SK-N-SH (cell line): ENCODE data around the gene UBE2G2. TPM values are rescaled to one million over a fixed set of nuclear protein-coding genes. Genes with fewer than 3 reads are reported as not detected.

ENCODE experiments used
- CTCF ChIA-PET: fragments of 300-600, 350-600 bp; formaldehyde crosslinking; extraction: SDS; loops from one replicate; lab custom pipeline; 2021; lab: Yijun Ruan, JAX
- POLR2A ChIA-PET: fragments of 350-600 bp; sonication (Branson Sonifier 250); formaldehyde crosslinking; extraction: SDS; loops from one replicate; lab custom pipeline; 2020; ENCODE audit warnings: antibody characterized with exemption, inconsistent platforms; lab: Yijun Ruan, JAX
- DNase-seq: peaks from one replicate; pipeline ENCODE4 v3.0.0; 2012
- H2AFZ ChIP-seq: fragments of 200-600 bp; sonication (generic); 2 replicates; pipeline ENCODE4 v1.8.1; 2016; ENCODE audit warnings: antibody characterized with exemption, mild to moderate bottlenecking, low read depth
- H3F3A ChIP-seq: fragments of 200-600 bp; sonication (generic); replicated peaks from 2 replicates; pipeline ENCODE3; 2016; ENCODE audit warnings: antibody characterized with exemption, mild to moderate bottlenecking; ENCODE audit not compliant: insufficient read depth
- H3K27ac ChIP-seq, 2 experiments: fragments of 200-500 bp in 1 of 2; fragments of 200-600 bp in 1 of 2; sonication (Bioruptor generic) in 1 of 2; sonication (generic), shearing (Covaris generic) in 1 of 2; 2 replicates each; pipeline versions ENCODE4 v1.5.1 to v1.6.1; 2014 to 2016; ENCODE audit warnings: low read depth in 2 of 2, inconsistent platforms in 1 of 2, low read length in 1 of 2, mild to moderate bottlenecking in 1 of 2, mixed read lengths in 1 of 2
- H3K27me3 ChIP-seq: fragments of 200-600 bp; sonication (generic), shearing (Covaris generic); 2 replicates; pipeline ENCODE4 v1.6.1; 2016; ENCODE audit warnings: mixed run types; ENCODE audit not compliant: insufficient read depth
- H3K36me3 ChIP-seq, 2 experiments: fragments of 200-500 bp in 1 of 2; fragments of 200-600 bp in 1 of 2; sonication (Bioruptor generic) in 1 of 2; sonication (generic) in 1 of 2; replicated peaks in 1 of 2; 2 replicates each; pipeline versions ENCODE3 to v1.5.1; 2014 to 2016; ENCODE audit warnings: low read length in 1 of 2, mild to moderate bottlenecking in 1 of 2; ENCODE audit not compliant: insufficient read depth in 2 of 2, control insufficient read depth in 1 of 2
- H3K4me1 ChIP-seq, 2 experiments: fragments of 200-500 bp in 1 of 2; fragments of 200-600 bp in 1 of 2; sonication (Bioruptor generic) in 1 of 2; sonication (generic), shearing (Covaris generic) in 1 of 2; 2 replicates each; pipeline versions ENCODE4 v1.5.1 to v1.6.1; 2014 to 2016; ENCODE audit warnings: low read depth in 1 of 2, low read length in 1 of 2, mixed run types in 1 of 2; ENCODE audit not compliant: insufficient read depth in 2 of 2, control insufficient read depth in 1 of 2
- H3K4me2 ChIP-seq: fragments of 200-600 bp; sonication (generic), shearing (Covaris generic); 2 replicates; pipeline ENCODE4 v1.6.1; 2017; ENCODE audit warnings: mixed run types
- H3K4me3 ChIP-seq, 2 experiments: fragments of 200-500 bp in 1 of 2; fragments of 200-600 bp in 1 of 2; sonication (Bioruptor generic) in 1 of 2; sonication (generic), shearing (Covaris generic) in 1 of 2; 2 replicates each; pipeline versions ENCODE4 v1.5.1 to v1.8.1; 2014 to 2016; ENCODE audit warnings: low read depth in 2 of 2, inconsistent platforms in 1 of 2, low read length in 1 of 2, mild to moderate bottlenecking in 1 of 2, mixed read lengths in 1 of 2, moderate library complexity in 1 of 2
- H3K79me2 ChIP-seq: fragments of 200-600 bp; sonication (generic); 2 replicates; pipeline ENCODE4 v1.8.1; 2017; ENCODE audit warnings: mild to moderate bottlenecking; ENCODE audit not compliant: insufficient read depth
- H3K9ac ChIP-seq: fragments of 200-600 bp; sonication (generic); 2 replicates; pipeline ENCODE4 v1.6.1; 2017; ENCODE audit warnings: mixed run types
- H3K9me2 ChIP-seq: fragments of 200-600 bp; sonication (generic); 2 replicates; pipeline ENCODE4 v1.6.1; 2017; ENCODE audit warnings: mixed run types
- H3K9me3 ChIP-seq: fragments of 200-600 bp; sonication (generic); 2 replicates; pipeline ENCODE4 v1.6.1; 2017; ENCODE audit warnings: mixed run types, mild to moderate bottlenecking, moderate library complexity
- H4K20me1 ChIP-seq: fragments of 200-600 bp; sonication (generic); 2 replicates; pipeline ENCODE4 v1.6.1; 2017; ENCODE audit warnings: mild to moderate bottlenecking, mixed run types; ENCODE audit not compliant: insufficient read depth
- CHD2 ChIP-seq: fragments of 150-350 bp; IDR thresholded peaks from 2 replicates; pipeline ENCODE4 v1.6.1; 2018; ENCODE audit warnings: low read length; ENCODE audit not compliant: partially characterized antibody
- EP300 ChIP-seq, 2 experiments: IDR thresholded peaks; 2 replicates each; pipeline versions ENCODE4 v1.4.0 to v1.6.1; 2012; ENCODE audit warnings: borderline replicate concordance in 1 of 2, low read depth in 1 of 2, low read length in 1 of 2
- EZH2phosphoT487 ChIP-seq: fragments of 200-600 bp; sonication (generic); IDR thresholded peaks from 2 replicates; pipeline ENCODE4 v1.6.1; 2017; ENCODE audit warnings: low read depth, mixed run types, mild to moderate bottlenecking, antibody characterized with exemption, moderate library complexity, borderline replicate concordance
- FOSL2 ChIP-seq: IDR thresholded peaks from 2 replicates; pipeline ENCODE4 v1.4.0; 2012; ENCODE audit warnings: low read depth, mild to moderate bottlenecking, moderate library complexity, borderline replicate concordance
- FOXM1 ChIP-seq: IDR thresholded peaks from 2 replicates; pipeline ENCODE4 v1.4.0; 2012; ENCODE audit warnings: low read depth, mild to moderate bottlenecking
- GABPA ChIP-seq: IDR thresholded peaks from 2 replicates; pipeline ENCODE4 v1.4.0; 2012; ENCODE audit warnings: low read depth, mild to moderate bottlenecking
- IRF3 ChIP-seq: fragments of 150-350 bp; IDR thresholded peaks from 2 replicates; pipeline ENCODE4 v1.6.1; 2016; ENCODE audit warnings: mild to moderate bottlenecking, low read depth, low read length
- JUND ChIP-seq: IDR thresholded peaks from 2 replicates; pipeline ENCODE4 v1.4.0; 2012
- MAX ChIP-seq: IDR thresholded peaks from 2 replicates; pipeline ENCODE4 v1.4.0; 2012; ENCODE audit warnings: low read depth
- MEF2A ChIP-seq: IDR thresholded peaks from 2 replicates; pipeline ENCODE4 v1.4.0; 2012; ENCODE audit warnings: low read depth, borderline replicate concordance
- MXI1 ChIP-seq: IDR thresholded peaks from 2 replicates; pipeline ENCODE4 v1.6.1; 2012; ENCODE audit warnings: mild to moderate bottlenecking, low read depth, low read length, improper control_type of control experiment
- NRF1 ChIP-seq: IDR thresholded peaks from 2 replicates; pipeline ENCODE4 v1.6.1; 2012; ENCODE audit warnings: low read depth, mild to moderate bottlenecking, low read length
- PBX3 ChIP-seq: IDR thresholded peaks from 2 replicates; pipeline ENCODE4; 2012
- RAD21 ChIP-seq: IDR thresholded peaks from 2 replicates; pipeline ENCODE4 v1.6.1; 2012; ENCODE audit warnings: mild to moderate bottlenecking, low read length
- RFX5 ChIP-seq: IDR thresholded peaks from 2 replicates; pipeline ENCODE4 v1.6.1; 2012; ENCODE audit warnings: mild to moderate bottlenecking, improper control_type of control experiment, low read length
- RXRA ChIP-seq: IDR thresholded peaks from 2 replicates; pipeline ENCODE4 v1.4.0; 2012; ENCODE audit warnings: low read depth, mild to moderate bottlenecking, borderline replicate concordance
- TAF1 ChIP-seq: IDR thresholded peaks from 2 replicates; pipeline ENCODE4 v1.6.1; 2012; ENCODE audit warnings: low read depth, mild to moderate bottlenecking, low read length, moderate library complexity, borderline replicate concordance
- TCF12 ChIP-seq: IDR thresholded peaks from 2 replicates; pipeline ENCODE4 v1.4.0; 2012
- USF2 ChIP-seq: fragments of 150-350 bp; IDR thresholded peaks from 2 replicates; pipeline ENCODE4 v1.6.1; 2017; ENCODE audit warnings: antibody characterized with exemption, low read length, low read depth, borderline replicate concordance
- ZBTB33 ChIP-seq: IDR thresholded peaks from 2 replicates; pipeline ENCODE4 v1.4.0; 2012; ENCODE audit warnings: low read depth, borderline replicate concordance
- WGBS: methylation state at CpG from one replicate; pipeline ENCODE4 v1.1.6; 2017; ENCODE audit warnings: low lambda C conversion rate; 5-methylcytosine and 5-hydroxymethylcytosine counted together
- polyA plus RNA-seq, 3 experiments: library from polyadenylated mRNA; depleted of rRNA; stranded (reverse); fragments of >200 nt; gene quantifications; 2 replicates each; pipeline ENCODE4 v1.2.3, GENCODE V29; 2012

Gene UBE2G2
- polyA plus RNA-seq, 1 of the 3 experiments (the other 2 are of a cell fraction) = 129 TPM

GRCh38 chr21:44728716-44729115 is 72.9 kb downstream of the UBE2G2 start:
- H3K4me1 ChIP-seq = no peaks in the 10 kb centered on the region
- ChIA-PET CTCF (no interaction called here), POLR2A (no interaction called here)
- WGBS = 65% methylated on average over 14 of the region's 14 CpGs
- no peaks in the 10 kb centered on the region for H3K79me2 ChIP-seq
- peaks cover 42% of the 10 kb centered on the region; the same call in 1 of the 2 replicates for H3K27me3 ChIP-seq
- no peak overlapping the region for H2AFZ ChIP-seq
- H3K4me3 ChIP-seq = no peak overlapping the region
- H3K27ac ChIP-seq = no peak overlapping the region
- no peak overlapping the region for H3K9ac ChIP-seq
- no peaks in the 10 kb centered on the region for H3F3A ChIP-seq
- no peaks in the 10 kb centered on the region for H4K20me1 ChIP-seq
- DNase-seq = no peak
- no peak overlapping the region for H3K4me2 ChIP-seq
- no peaks in the 10 kb centered on the region for H3K36me3 ChIP-seq
- H3K9me2 ChIP-seq = no peaks in the 10 kb centered on the region
- TF ChIP-seq USF2 = no peak
- TF ChIP-seq RXRA = no peak
- no peak for TF ChIP-seq MEF2A
- TF ChIP-seq IRF3 = no peak
- no peak for TF ChIP-seq EZH2phosphoT487
- no peak for TF ChIP-seq RFX5
- no peak for TF ChIP-seq MAX
- TF ChIP-seq EP300 (IDR thresholded peaks at IDR 0.05; ENCODE audit: borderline replicate concordance in 1 of 2, low read depth in 1 of 2, low read length in 1 of 2) = no peak
- no peak for TF ChIP-seq TAF1
- no peak for TF ChIP-seq RAD21
- no peak for TF ChIP-seq MXI1
- no peaks in the 10 kb centered on the region for H3K9me3 ChIP-seq

GRCh38 chr21:44727757-44728156 is 73.9 kb downstream of the UBE2G2 start:
- no peak overlapping the region for H2AFZ ChIP-seq
- H3K4me2 ChIP-seq = no peak overlapping the region
- no peak overlapping the region for H3K4me3 ChIP-seq
- no peaks in the 10 kb centered on the region for H3K9me3 ChIP-seq
- 5% methylated on average over 9 of the region's 9 CpGs for WGBS
- peaks cover 52% of the 10 kb centered on the region; the same call in 1 of the 2 replicates for H3K27me3 ChIP-seq
- no peaks in the 10 kb centered on the region for H3K9me2 ChIP-seq
- H4K20me1 ChIP-seq = no peaks in the 10 kb centered on the region
- no peak overlapping the region for H3K27ac ChIP-seq
- no peaks in the 10 kb centered on the region for H3K4me1 ChIP-seq
- no peak overlapping the region for H3K9ac ChIP-seq
- H3K79me2 ChIP-seq = no peaks in the 10 kb centered on the region
- ChIA-PET POLR2A (no interaction called here), CTCF (interaction anchor here (1.1 kb wide), 1 partner anchor 15 kb away, joined by 5 read pairs; no protein-coding TSS in a partner anchor)
- no peaks in the 10 kb centered on the region for H3F3A ChIP-seq
- H3K36me3 ChIP-seq = no peaks in the 10 kb centered on the region
- DNase-seq = no peak
- TF ChIP-seq CHD2 (no peak), TAF1 (no peak), RAD21 (no peak), FOSL2 (no peak), PBX3 (no peak), MEF2A (no peak), MAX (no peak), TCF12 (no peak), USF2 (no peak), ZBTB33 (no peak), RXRA (no peak), NRF1 (no peak), GABPA (no peak), FOXM1 (no peak), JUND (no peak), RFX5 (no peak)
